ENCODE measurements around the gene MADCAM1.
A peak's percentile ranks its signal among the peaks of the same experiment; 100 is the strongest.

MADCAM1 gene

DNA sequence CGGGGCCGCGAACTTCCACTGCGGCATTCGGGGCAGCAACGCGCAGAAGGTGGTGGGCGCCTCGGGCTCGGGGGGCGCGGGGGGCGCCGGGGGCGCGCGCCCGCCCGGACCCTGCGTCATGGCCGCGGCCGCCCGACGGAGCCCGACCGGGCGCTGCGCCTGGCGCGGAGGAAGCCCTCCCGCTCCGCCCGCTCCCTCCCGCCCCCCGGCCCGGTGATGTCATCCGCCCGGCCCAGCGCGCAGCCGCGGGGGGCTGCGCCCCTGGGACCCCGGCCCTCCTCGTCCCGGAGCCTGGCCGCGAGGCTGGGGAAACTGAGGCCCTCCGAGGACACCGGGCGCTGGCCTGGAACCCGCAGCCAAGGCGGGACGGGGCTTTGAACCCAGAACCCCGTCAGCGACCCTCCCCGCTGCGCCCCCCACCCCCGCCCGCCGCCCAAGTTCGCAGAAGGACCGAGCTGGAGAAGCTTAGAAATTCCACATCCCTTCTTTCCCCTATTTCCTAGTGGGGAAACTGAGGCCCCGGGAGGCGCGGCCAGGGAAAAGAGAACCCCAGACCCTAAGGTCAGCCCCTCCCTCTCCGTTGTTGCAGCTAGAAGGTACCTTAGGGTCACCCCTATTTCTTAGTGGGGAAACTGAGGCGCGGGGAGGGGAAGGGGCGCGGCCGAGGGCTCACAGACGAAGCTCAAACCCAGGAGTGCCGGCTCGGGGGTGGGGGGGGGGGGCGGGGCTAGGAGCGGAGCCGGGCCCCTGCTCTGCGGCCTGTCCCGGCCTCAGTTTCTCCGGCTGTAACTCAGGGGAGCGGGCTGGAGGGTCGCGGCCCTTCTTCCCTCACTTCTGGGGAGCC, 35.2 kb upstream of the MADCAM1 start, which contains the start of gene SHC2:
Gene SHC2, minus strand, starts transcription at position 157 of the 844 bp plus-strand sequence. Its CDS starts 37 bp downstream, at position 120.
- Mint-ChIP-seq H3K4me1 (no peaks in the 10 kb centered on the region), H3K36me3 (no peaks in the 10 kb centered on the region), H3K4me3 (peak within 1 kb of the TSS; percentile 63), H3K27ac (no peak within 1 kb of the TSS), H3K27me3 (peaks cover 52% of the 10 kb centered on the region), H3K9me3 (peaks cover 14% of the 10 kb centered on the region)
- no peak for ATAC-seq

DNA sequence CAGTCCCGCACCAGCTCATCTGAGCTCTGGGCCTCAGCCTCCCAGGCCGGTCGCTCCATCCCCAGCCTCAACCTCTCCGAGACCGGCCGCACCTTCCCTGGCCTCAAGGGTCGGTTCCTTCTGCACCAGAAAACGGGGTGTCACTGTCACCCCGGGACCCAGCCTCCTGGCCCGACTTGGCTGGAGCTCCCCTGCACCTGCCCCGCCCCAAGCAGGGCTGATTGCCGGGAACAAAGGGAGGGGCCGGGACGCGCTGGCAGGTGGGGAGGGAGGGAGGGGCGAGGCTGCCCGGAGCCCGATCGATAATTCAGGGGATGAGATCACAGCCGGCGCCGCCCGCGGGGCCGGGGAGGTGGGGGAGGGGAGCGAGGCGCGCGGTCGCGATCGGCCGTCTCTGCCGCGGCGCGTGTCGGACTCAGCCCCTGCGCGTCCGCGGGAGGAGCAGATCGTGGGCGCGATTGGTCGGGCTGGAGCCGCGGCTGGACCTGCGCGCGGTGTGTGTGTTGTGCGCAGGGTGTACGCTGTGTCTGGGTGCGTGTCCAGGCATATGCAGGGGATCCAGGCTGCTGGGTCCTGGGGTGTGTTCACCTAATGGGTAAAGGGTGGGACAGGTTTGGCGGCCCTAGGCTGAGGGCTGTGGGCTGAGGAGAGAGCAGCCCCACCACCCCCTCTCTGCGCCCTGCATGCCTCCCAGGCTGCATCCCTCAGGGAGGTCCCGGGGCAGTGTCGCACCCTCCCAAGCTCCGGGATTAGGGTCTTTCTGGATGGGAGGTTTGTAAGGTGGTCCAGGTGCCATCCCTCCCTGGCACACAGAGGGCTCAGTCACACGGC, 34.4 kb upstream of the MADCAM1 start:
- Mint-ChIP-seq H3K27me3 (peaks cover 43% of the 10 kb centered on the region), H3K27ac (no peak overlapping the region), H3K9me3 (peaks cover 20% of the 10 kb centered on the region), H3K4me1 (no peaks in the 10 kb centered on the region), H3K36me3 (no peaks in the 10 kb centered on the region), H3K4me3 (peak overlapping the region; percentile 63)
- ATAC-seq = no peak

GRCh38 chr19:463483-464207, 32.6 kb upstream of the MADCAM1 start:
- H3K4me1 Mint-ChIP-seq = no peaks in the 10 kb centered on the region
- ATAC-seq = peak; percentile 11
- peaks cover 29% of the 10 kb centered on the region for H3K27me3 Mint-ChIP-seq
- no peak overlapping the region for H3K27ac Mint-ChIP-seq
- H3K36me3 Mint-ChIP-seq = no peaks in the 10 kb centered on the region
- H3K4me3 Mint-ChIP-seq = no peak overlapping the region
- peaks cover 20% of the 10 kb centered on the region for H3K9me3 Mint-ChIP-seq

GRCh38 chr19:464208-464545, 32.1 kb upstream of the MADCAM1 start:
- Mint-ChIP-seq H3K4me3 (no peak overlapping the region), H3K9me3 (peaks cover 20% of the 10 kb centered on the region), H3K36me3 (no peaks in the 10 kb centered on the region), H3K27me3 (peaks cover 29% of the 10 kb centered on the region), H3K4me1 (no peaks in the 10 kb centered on the region), H3K27ac (no peak overlapping the region)
- ATAC-seq = no peak

- H3K27ac Mint-ChIP-seq = no peak overlapping the region
- no peaks in the 10 kb centered on the region for H3K4me1 Mint-ChIP-seq
- no peaks in the 10 kb centered on the region for H3K36me3 Mint-ChIP-seq
- H3K9me3 Mint-ChIP-seq = peaks cover 20% of the 10 kb centered on the region
- ATAC-seq = no peak
- peaks cover 29% of the 10 kb centered on the region for H3K27me3 Mint-ChIP-seq
- H3K4me3 Mint-ChIP-seq = no peak overlapping the region
These were observed 31.1 kb upstream of the MADCAM1 start for GRCh38 chr19:465056-465816.

DNA sequence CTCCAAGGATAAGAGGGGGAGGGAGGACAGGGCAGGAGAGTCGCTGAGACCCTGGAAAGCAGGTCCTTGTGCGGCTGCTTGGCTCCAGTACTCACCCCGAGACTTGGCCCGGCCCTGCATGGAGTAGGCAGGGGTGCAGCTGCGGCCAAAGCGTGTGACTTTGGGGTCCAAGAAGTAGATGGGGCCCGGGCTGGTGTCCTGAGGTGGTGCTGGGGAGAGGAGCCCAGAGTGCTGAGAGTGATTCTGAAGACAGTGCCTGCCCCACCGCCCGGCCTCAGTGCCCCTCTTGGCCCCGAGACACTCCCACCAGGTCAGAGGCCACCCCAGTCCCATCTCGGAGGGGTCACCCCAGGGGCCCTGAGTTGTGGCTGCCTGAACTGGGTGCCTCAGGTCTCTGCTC, 28.7 kb upstream of the MADCAM1 start:
- Mint-ChIP-seq H3K9me3 (peaks cover 20% of the 10 kb centered on the region), H3K36me3 (no peaks in the 10 kb centered on the region)

DNA sequence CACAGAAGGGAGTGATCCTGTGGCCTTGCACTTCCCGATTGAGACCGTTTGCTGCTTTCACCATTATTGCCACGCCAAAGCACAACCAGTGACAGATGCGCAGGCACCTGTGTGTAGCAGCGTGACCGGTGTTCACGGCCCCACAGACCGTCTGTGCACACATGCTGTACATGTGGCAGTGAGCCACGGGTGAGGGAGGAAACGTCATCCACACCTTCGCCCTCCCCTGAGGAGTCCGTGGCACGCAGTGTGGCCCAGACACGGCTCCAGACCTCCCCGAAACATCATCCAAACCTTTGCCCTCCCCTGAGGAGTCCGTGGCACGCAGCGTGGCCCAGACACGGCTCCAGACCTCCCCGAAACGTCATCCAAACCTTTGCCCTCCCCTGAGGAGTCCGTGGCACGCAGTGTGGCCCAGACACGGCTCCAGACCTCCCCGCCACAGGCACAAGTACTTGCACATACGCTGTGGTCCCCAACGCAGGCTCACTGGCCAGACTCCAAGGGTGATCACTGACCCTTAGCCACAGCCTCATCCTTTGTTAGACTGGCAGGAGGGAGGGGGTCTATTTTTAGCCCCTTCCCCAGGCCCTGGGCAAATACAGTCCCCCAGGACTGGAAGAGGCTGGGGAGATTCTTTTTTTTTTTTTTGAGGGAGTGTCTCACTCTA, 27.6 kb upstream of the MADCAM1 start:
- H3K36me3 Mint-ChIP-seq = no peaks in the 10 kb centered on the region
- H3K4me1 Mint-ChIP-seq = no peaks in the 10 kb centered on the region
- no peak overlapping the region for H3K4me3 Mint-ChIP-seq
- no peak for ATAC-seq
- H3K27me3 Mint-ChIP-seq = peaks cover 24% of the 10 kb centered on the region
- no peak overlapping the region for H3K27ac Mint-ChIP-seq
- H3K9me3 Mint-ChIP-seq = peaks cover 20% of the 10 kb centered on the region

More for the DNA sequence above, 28.7 kb upstream of the MADCAM1 start:
- Mint-ChIP-seq H3K4me3 (no peak overlapping the region), H3K4me1 (no peaks in the 10 kb centered on the region), H3K27ac (no peak overlapping the region), H3K27me3 (peaks cover 21% of the 10 kb centered on the region)
- peak; percentile 28 for ATAC-seq

GRCh38 chr19:469833-470232, 26.5 kb upstream of the MADCAM1 start:
- no peaks in the 10 kb centered on the region for H3K36me3 Mint-ChIP-seq
- no peak overlapping the region for H3K27ac Mint-ChIP-seq
- H3K9me3 Mint-ChIP-seq = peaks cover 17% of the 10 kb centered on the region
- H3K4me3 Mint-ChIP-seq = no peak overlapping the region
- H3K27me3 Mint-ChIP-seq = peaks cover 19% of the 10 kb centered on the region
- H3K4me1 Mint-ChIP-seq = no peaks in the 10 kb centered on the region
- ATAC-seq = no peak

DNA sequence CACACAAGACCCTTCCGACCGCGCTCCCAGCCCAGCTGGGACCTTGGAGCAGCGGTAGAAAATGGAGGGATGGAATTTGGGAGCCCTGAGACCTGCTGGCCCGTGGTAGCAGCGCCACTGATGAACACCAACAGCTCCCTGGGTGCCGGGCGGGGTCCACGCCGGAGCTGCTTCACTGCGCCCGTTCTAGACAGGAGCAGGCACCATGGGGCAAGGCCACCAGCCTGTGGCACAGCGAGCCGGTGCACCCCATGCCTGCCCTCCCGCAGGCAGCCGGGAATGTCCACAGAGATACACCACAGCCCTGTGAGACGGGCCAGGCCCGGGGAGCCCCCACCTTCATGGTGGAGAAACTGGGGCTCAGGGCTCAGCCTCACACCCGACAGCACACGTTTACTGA, 25.6 kb upstream of the MADCAM1 start:
- no peaks in the 10 kb centered on the region for H3K4me1 Mint-ChIP-seq
- H3K27me3 Mint-ChIP-seq = peaks cover 25% of the 10 kb centered on the region
- peaks cover 9% of the 10 kb centered on the region for H3K9me3 Mint-ChIP-seq
- no peaks in the 10 kb centered on the region for H3K36me3 Mint-ChIP-seq
- no peak overlapping the region for H3K27ac Mint-ChIP-seq
- no peak for ATAC-seq
- no peak overlapping the region for H3K4me3 Mint-ChIP-seq

DNA sequence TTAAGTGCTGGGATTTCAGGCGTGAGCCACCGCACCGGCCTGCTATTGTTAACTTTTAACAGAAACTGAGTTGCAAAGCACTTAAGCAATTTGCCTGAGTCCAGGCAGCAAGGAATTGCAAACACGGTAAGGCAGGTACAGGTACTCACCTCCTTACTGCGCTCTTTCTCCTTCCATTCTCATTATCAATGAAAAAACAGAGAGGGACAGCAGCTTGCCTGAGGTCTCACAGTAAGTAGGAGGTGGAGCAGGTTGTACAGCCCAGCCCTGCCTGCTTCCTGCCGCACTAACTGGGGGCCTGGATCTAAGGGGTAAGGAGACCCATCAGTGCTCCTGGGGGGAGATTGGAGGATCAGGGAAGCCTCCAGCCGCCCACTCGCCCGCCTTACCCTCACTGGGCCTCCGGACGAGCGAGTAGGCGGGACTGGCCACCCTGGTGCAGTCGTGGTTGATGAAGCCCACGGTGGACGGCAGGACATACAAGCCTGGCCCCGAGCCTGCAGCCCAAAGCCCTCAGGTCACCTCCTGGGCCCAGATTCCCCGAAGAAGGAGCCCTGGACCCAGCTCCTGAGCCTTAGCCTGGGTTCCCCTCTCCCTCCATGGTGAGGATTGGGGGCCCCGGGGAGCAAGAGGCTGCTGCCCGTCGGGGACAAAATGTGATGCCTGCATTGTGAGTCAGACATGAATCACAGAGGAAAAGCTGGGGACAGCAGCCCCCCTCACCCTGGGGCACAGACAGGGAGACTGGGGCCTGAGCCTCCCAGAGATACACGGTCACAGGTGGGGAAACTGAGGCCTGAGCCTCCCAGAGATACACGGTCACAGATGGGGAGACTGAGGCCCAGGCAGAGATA, 24.1 kb upstream of the MADCAM1 start:
- H3K27ac Mint-ChIP-seq = no peak overlapping the region
- peaks cover 25% of the 10 kb centered on the region for H3K27me3 Mint-ChIP-seq
- H3K4me1 Mint-ChIP-seq = no peaks in the 10 kb centered on the region

GRCh38 chr19:474126-475078, 21.9 kb upstream of the MADCAM1 start:
- Mint-ChIP-seq H3K27me3 (peaks cover 25% of the 10 kb centered on the region), H3K9me3 (no peaks in the 10 kb centered on the region), H3K27ac (no peak overlapping the region), H3K4me3 (no peak overlapping the region), H3K36me3 (no peaks in the 10 kb centered on the region), H3K4me1 (no peaks in the 10 kb centered on the region)
- ATAC-seq = no peak

More for the DNA sequence above, 24.1 kb upstream of the MADCAM1 start:
- Mint-ChIP-seq H3K36me3 (no peaks in the 10 kb centered on the region), H3K9me3 (no peaks in the 10 kb centered on the region), H3K4me3 (no peak overlapping the region)
- ATAC-seq = no peak

GRCh38 chr19:475360-475759, 20.9 kb upstream of the MADCAM1 start:
- Mint-ChIP-seq H3K4me1 (peaks cover 7% of the 10 kb centered on the region), H3K9me3 (peaks cover 7% of the 10 kb centered on the region)

More at GRCh38 chr19:475360-475759, 20.9 kb upstream of the MADCAM1 start:
- Mint-ChIP-seq H3K36me3 (peaks cover 6% of the 10 kb centered on the region), H3K27me3 (peaks cover 25% of the 10 kb centered on the region), H3K27ac (no peak overlapping the region), H3K4me3 (no peak overlapping the region)
- ATAC-seq = no peak
